ENCODE results near the gene DDX59. TPM values are rescaled to one million over a fixed set of nuclear protein-coding genes. Genes with fewer than 3 reads are reported as not detected.

The DDX59 gene
- total RNA-seq, 1 experiment from 2014 or later, result 19.4 TPM

DNA sequence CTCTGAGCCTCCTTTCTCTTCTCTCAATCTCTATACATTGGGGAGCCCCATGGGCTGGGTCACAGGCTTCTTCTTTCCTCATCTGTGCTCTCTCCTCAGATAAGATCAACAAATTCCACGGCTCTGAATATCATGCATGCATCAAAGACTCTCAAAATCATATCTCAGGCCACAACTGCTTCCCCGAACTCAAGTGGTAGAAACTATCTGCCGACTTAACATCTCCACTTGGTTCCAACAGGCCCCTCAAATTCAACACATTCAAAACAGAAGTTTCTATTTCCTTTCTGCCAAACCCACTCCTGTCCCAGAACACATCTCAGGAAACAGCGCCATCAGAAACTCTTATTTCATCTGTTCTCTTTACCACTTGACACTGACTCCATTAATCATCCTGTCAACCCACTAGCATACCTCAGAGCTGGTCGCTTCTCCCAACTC is 16.7 kb downstream of the DDX59 start:
- Mint-ChIP-seq H3K9me3 (no peaks in the 10 kb centered on the region), H3K4me3 (no peak overlapping the region), H3K27ac (no peak overlapping the region), H3K4me1 (peaks cover 12% of the 10 kb centered on the region), H3K27me3 (ENCODE audit: low read depth) (no peaks in the 10 kb centered on the region), H3K36me3 (peaks cover 38% of the 10 kb centered on the region)
- DNase-seq (ENCODE audit: low spot score), result no peak
- TF ChIP-seq, protein P1, sequence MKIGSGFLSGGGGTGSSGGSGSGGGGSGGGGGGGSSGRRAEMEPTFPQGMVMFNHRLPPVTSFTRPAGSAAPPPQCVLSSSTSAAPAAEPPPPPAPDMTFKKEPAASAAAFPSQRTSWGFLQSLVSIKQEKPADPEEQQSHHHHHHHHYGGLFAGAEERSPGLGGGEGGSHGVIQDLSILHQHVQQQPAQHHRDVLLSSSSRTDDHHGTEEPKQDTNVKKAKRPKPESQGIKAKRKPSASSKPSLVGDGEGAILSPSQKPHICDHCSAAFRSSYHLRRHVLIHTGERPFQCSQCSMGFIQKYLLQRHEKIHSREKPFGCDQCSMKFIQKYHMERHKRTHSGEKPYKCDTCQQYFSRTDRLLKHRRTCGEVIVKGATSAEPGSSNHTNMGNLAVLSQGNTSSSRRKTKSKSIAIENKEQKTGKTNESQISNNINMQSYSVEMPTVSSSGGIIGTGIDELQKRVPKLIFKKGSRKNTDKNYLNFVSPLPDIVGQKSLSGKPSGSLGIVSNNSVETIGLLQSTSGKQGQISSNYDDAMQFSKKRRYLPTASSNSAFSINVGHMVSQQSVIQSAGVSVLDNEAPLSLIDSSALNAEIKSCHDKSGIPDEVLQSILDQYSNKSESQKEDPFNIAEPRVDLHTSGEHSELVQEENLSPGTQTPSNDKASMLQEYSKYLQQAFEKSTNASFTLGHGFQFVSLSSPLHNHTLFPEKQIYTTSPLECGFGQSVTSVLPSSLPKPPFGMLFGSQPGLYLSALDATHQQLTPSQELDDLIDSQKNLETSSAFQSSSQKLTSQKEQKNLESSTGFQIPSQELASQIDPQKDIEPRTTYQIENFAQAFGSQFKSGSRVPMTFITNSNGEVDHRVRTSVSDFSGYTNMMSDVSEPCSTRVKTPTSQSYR (CRISPR knock-in tag; IDR thresholded peaks at IDR 0.05), result no peak
- TF ChIP-seq SOX15 (CRISPR knock-in tag; IDR thresholded peaks at IDR 0.05) (no peak), ZNF232 (CRISPR knock-in tag; IDR thresholded peaks at IDR 0.05) (no peak), JUN (CRISPR knock-in tag; IDR thresholded peaks at IDR 0.05) (no peak), ARID4B (CRISPR knock-in tag; IDR thresholded peaks at IDR 0.05; ENCODE audit: borderline replicate concordance) (no peak), NFYB (CRISPR knock-in tag; conservative IDR thresholded peaks at IDR 0.05; ENCODE audit: low read depth) (no peak), ZNF532 (CRISPR knock-in tag; IDR thresholded peaks at IDR 0.05; ENCODE audit: borderline replicate concordance) (no peak), ZNF138 (CRISPR knock-in tag; conservative IDR thresholded peaks at IDR 0.05) (no peak), GTF2I (CRISPR knock-in tag; conservative IDR thresholded peaks at IDR 0.05) (no peak), ATF3 (CRISPR knock-in tag; conservative IDR thresholded peaks at IDR 0.05) (no peak), FOXP1 (CRISPR knock-in tag; IDR thresholded peaks at IDR 0.05; ENCODE audit: borderline replicate concordance) (no peak), RORB (CRISPR knock-in tag; IDR thresholded peaks at IDR 0.05) (no peak), JAZF1 (CRISPR knock-in tag; IDR thresholded peaks at IDR 0.05) (no peak)
- TF ChIP-seq, protein P2, sequence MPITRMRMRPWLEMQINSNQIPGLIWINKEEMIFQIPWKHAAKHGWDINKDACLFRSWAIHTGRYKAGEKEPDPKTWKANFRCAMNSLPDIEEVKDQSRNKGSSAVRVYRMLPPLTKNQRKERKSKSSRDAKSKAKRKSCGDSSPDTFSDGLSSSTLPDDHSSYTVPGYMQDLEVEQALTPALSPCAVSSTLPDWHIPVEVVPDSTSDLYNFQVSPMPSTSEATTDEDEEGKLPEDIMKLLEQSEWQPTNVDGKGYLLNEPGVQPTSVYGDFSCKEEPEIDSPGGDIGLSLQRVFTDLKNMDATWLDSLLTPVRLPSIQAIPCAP (CRISPR knock-in tag; IDR thresholded peaks at IDR 0.05), result no peak
- TF ChIP-seq, protein P3, sequence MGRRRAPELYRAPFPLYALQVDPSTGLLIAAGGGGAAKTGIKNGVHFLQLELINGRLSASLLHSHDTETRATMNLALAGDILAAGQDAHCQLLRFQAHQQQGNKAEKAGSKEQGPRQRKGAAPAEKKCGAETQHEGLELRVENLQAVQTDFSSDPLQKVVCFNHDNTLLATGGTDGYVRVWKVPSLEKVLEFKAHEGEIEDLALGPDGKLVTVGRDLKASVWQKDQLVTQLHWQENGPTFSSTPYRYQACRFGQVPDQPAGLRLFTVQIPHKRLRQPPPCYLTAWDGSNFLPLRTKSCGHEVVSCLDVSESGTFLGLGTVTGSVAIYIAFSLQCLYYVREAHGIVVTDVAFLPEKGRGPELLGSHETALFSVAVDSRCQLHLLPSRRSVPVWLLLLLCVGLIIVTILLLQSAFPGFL (CRISPR knock-in tag; IDR thresholded peaks at IDR 0.05; ENCODE audit: borderline replicate concordance), result no peak
- POLR2A ChIA-PET, result no interaction called here
- CTCF ChIA-PET, result no interaction called here
- no peak for ATAC-seq
